Measurements from ENCODE around the gene PADI6. TPM values are rescaled to one million over a fixed set of nuclear protein-coding genes. Genes with fewer than 3 reads are reported as not detected.

The PADI6 gene
- not detected for total RNA-seq

DNA sequence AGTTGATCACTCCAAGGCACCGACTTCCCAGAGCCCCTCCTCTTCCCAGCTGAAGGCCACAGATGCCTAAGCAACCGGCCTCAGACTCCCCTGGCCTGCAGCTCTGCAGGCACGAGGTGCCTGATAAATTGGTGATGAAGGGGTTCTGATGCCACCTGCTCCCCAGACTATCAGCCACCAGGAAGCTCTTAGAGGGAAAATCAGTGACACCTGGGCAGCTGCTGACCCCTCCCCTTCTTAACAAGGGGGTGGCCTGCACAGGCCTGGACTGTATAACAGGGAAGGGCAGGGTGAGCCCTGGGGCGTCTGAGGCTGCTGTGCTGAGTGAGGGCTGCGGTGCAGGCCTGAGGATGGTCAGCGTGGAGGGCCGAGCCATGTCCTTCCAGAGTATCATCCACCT lies at the start of gene PADI6:
PADI6 (plus strand) TSS at position 301 of the 400 bp plus-strand sequence; CDS start at position 351, 50 bp downstream.

DNA sequence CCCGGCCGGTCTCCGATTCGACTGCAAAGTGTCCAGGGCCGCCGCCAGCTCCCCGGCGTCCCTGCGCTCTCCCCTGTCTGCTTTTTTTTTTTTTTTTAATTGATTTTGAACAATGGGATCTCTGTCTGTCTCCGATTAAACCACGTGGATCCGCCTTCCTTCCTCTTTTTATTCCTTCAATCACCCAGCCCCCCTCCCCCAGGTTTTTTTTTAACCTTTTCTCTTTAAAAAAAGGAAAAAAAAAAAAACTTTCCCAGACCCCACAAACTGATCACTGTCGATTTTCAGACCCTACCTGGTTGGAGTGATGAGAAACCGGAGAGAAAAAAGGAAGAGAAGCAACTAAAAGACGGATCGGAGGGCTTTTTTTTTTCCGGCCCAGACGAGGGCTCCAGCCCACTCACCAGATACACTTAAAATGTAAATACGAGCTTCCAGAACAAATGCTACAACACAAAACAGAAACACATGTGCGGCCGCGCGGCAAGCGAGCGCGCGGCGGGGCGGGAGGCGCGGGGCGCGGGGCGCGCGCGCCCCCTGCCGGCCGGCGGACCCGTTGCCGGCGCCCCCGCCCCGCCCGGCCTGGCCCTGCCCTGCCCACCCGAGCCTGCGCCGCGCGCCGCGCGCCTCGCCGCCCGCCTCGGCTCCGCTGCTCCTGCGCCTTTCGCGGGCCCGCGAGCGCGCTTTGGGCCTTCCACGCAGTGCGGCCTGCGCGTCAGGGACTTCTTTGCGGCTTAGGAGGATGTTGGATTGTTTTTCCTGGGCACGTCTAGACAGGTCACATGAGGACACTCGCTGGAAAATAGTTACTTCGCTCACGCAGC lies 67.5 kb downstream of the PADI6 start, which contains the start of gene RCC2:
RCC2 (minus strand) TSS at position 428 of the 824 bp plus-strand sequence. CDS start 1,163 bp downstream, outside the sequence.

Other genes with a start within 250 kb of the PADI6 start
- gene PADI1, start 167.1 kb upstream of the PADI6 start, total RNA-seq: not detected
- gene PADI3, start 123.1 kb upstream of the PADI6 start, total RNA-seq: not detected
- gene PADI4, start 64.0 kb upstream of the PADI6 start, total RNA-seq: not detected
- gene RCC2, start 67.5 kb downstream of the PADI6 start, total RNA-seq: 27.9 TPM
- gene ARHGEF10L, start 167.5 kb downstream of the PADI6 start, total RNA-seq: 44.8 TPM

Measured in parietal lobe (tissue), 1 donor.